Mucosa of descending colon (tissue), 3 donors: ENCODE results near the gene TNRC6C. TPM values are rescaled to one million over a fixed set of nuclear protein-coding genes. Genes with fewer than 3 reads are reported as not detected.
"Not testable (repeated sequence)": the region's sequence is repeated elsewhere in the genome, so short reads cannot be mapped to it uniquely, and the experiment has no call there.

Experiments used
- ATAC-seq: fragments of 200-7000 bp; cut with Tn5 transposase; one replicate; pipeline ENCODE4 v1.9.1; 2020; ENCODE audit warnings: mild to moderate bottlenecking, moderate library complexity
- DNase-seq, 3 donors: peaks; one replicate each; pipeline ENCODE4 v3.0.0-alpha.2; 2020
- H3K36me3 ChIP-seq: fragments of 200-600 bp; one replicate; pipeline ENCODE4 v1.8.0; 2021; ENCODE audit warnings: low read depth, mild to moderate bottlenecking
- H3K4me1 ChIP-seq: fragments of 200-600 bp; one replicate; pipeline ENCODE4 v1.8.0; 2021; ENCODE audit warnings: low read depth, mild to moderate bottlenecking
- H3K4me3 ChIP-seq: fragments of 200-600 bp; one replicate; pipeline ENCODE4 v1.8.0; 2021; ENCODE audit warnings: mild to moderate bottlenecking
- H3K9me3 ChIP-seq: fragments of 200-600 bp; one replicate; pipeline ENCODE4 v1.8.0; 2021; ENCODE audit warnings: mild to moderate bottlenecking
- CTCF ChIP-seq: fragments of 200-600 bp; IDR thresholded peaks from one replicate; pipeline ENCODE4 v1.8.0; 2022; ENCODE audit warnings: antibody characterized with exemption, mild to moderate bottlenecking
- intact Hi-C, 2 donors: fragments of 100-400 bp; cut with DNase I in 1 of 2; cut with micrococcal nuclease in 1 of 2; formaldehyde crosslinking; loops; one replicate each; pipeline versions ENCODE4 v1.11.0 to v1.11.1; 2022; cut with DNase I, micrococcal nuclease
- total RNA-seq, 3 donors: library from RNA; stranded (reverse); fragmentation: NEBNext Ultra II Directional in 2 of 3; extraction: Animal tissue kit (Norgen Biotek cat#: 25700) in 2 of 3; gene quantifications; one replicate each; pipeline versions ENCODE4 v1.2.1 to v1.2.4, GENCODE V29; 2021 to 2023
- donor health status: DM: no; HTN: no; CAD: no; lungs with moderate emphysema.
- donor health status: DM: no; HTN: no; CAD: no.
- donor health status: DM: no; HTN: yes; CAD: no.

Gene TNRC6C
- total RNA-seq, 3 donors from 2014 or later, result 13.7 to 32.6 (median 20.7) TPM

- no peak for DNase-seq
- Histone ChIP-seq H3K4me3 (no peak overlapping the region), H3K36me3 (peaks cover 10% of the 10 kb centered on the region), H3K4me1 (no peaks in the 10 kb centered on the region), H3K9me3 (no peaks in the 10 kb centered on the region)
- intact Hi-C loops, result no loop called here
- TF ChIP-seq CTCF, result no peak
- ATAC-seq, result no peak
These were observed 116.5 kb downstream of the TNRC6C start for GRCh38 chr17:78075011-78075410.

GRCh38 chr17:78075545-78075944 lies 117.0 kb downstream of the TNRC6C start:
- Histone ChIP-seq H3K4me1 (no peaks in the 10 kb centered on the region), H3K4me3 (no peak overlapping the region), H3K36me3 (peaks cover 10% of the 10 kb centered on the region), H3K9me3 (no peaks in the 10 kb centered on the region)
- intact Hi-C loops, result no loop called here
- ATAC-seq (no peak), DNase-seq (no peak)
- no peak for TF ChIP-seq CTCF

- intact Hi-C loops, result no loop called here
- no peak overlapping the region for H3K4me3 ChIP-seq
- no peaks in the 10 kb centered on the region for H3K4me1 ChIP-seq
- DNase-seq (no peak), ATAC-seq (no peak)
- peaks cover 5% of the 10 kb centered on the region for H3K36me3 ChIP-seq
- no peak for TF ChIP-seq CTCF
- no peaks in the 10 kb centered on the region for H3K9me3 ChIP-seq
These were observed 120.8 kb downstream of the TNRC6C start for GRCh38 chr17:78079253-78079652.

- Histone ChIP-seq H3K9me3 (no peaks in the 10 kb centered on the region), H3K36me3 (peaks cover 5% of the 10 kb centered on the region), H3K4me3 (no peak overlapping the region), H3K4me1 (no peaks in the 10 kb centered on the region)
- intact Hi-C loops, result no loop called here
- no peak for TF ChIP-seq CTCF
- no peak for ATAC-seq
- no peak for DNase-seq
These were observed 123.0 kb downstream of the TNRC6C start for GRCh38 chr17:78081551-78081950.

- H3K9me3 ChIP-seq, intact Hi-C loops, ATAC-seq, H3K4me3 ChIP-seq, H3K36me3 ChIP-seq, H3K4me1 ChIP-seq: not testable (repeated sequence)
- DNase-seq, result peak in 1 of 3 donors; percentile 19
These were observed 123.9 kb downstream of the TNRC6C start for GRCh38 chr17:78082355-78082872.

- Histone ChIP-seq H3K9me3 (no peaks in the 10 kb centered on the region), H3K4me1 (no peaks in the 10 kb centered on the region), H3K4me3 (no peak overlapping the region), H3K36me3 (no peaks in the 10 kb centered on the region)
- DNase-seq (no peak), ATAC-seq (no peak)
- intact Hi-C loops, result no loop called here
- no peak for TF ChIP-seq CTCF
These were observed 124.5 kb downstream of the TNRC6C start for GRCh38 chr17:78082988-78083387.
